Lung (tissue), 12 donors: ENCODE measurements around the gene CUL4A. TPM values are rescaled to one million over a fixed set of nuclear protein-coding genes. Genes with fewer than 3 reads are reported as not detected.
"Not testable (repeated sequence)": the region's sequence is repeated elsewhere in the genome, so short reads cannot be mapped to it uniquely, and the experiment has no call there.

Experiments
- ATAC-seq: fragments of 200-7000 bp; cut with Tn5 transposase; one replicate; pipeline ENCODE4 v1.9.1; 2020; ENCODE audit warnings: moderate number of reproducible peaks; ENCODE audit not compliant: insufficient read depth, low FRiP score
- DNase-seq, 3 donors: peaks; one replicate each; pipeline ENCODE4 v3.0.0-alpha.2; 2013 to 2017
- H3K27ac ChIP-seq, 2 donors: one replicate each; pipeline ENCODE4 v1.5.1; 2013; ENCODE audit warnings: mild to moderate bottlenecking in 2 of 2, moderate library complexity in 2 of 2, control low read depth in 1 of 2, inconsistent platforms in 1 of 2, low read depth in 1 of 2, low read length in 1 of 2
- H3K27me3 ChIP-seq, 3 donors: one replicate each; pipeline ENCODE4 v1.5.1; 2013; ENCODE audit warnings: low read length in 2 of 3; ENCODE audit not compliant: control insufficient read depth in 3 of 3, insufficient read depth in 3 of 3
- H3K36me3 ChIP-seq, 4 donors: one replicate each; pipeline ENCODE4 v1.5.1; 2013; ENCODE audit warnings: low read length in 4 of 4, mild to moderate bottlenecking in 1 of 4, moderate library complexity in 1 of 4; ENCODE audit not compliant: control insufficient read depth in 4 of 4, insufficient read depth in 4 of 4
- H3K4me1 ChIP-seq, 5 donors: one replicate each; pipeline ENCODE4 v1.5.1; 2013; ENCODE audit warnings: low read length in 5 of 5, mild to moderate bottlenecking in 2 of 5, moderate library complexity in 1 of 5; ENCODE audit not compliant: control insufficient read depth in 5 of 5, insufficient read depth in 5 of 5
- H3K4me3 ChIP-seq: one replicate; pipeline ENCODE4 v1.5.1; 2013; ENCODE audit warnings: mild to moderate bottlenecking, control low read depth, moderate library complexity
- H3K9ac ChIP-seq, 2 donors: one replicate each; pipeline ENCODE4 v1.5.1; 2013; ENCODE audit warnings: low read length in 2 of 2, control low read depth in 1 of 2; ENCODE audit not compliant: insufficient read depth in 1 of 2
- H3K9me3 ChIP-seq, 4 donors: one replicate each; pipeline ENCODE4 v1.5.1; 2013; ENCODE audit warnings: low read length in 3 of 4, mild to moderate bottlenecking in 1 of 4, moderate library complexity in 1 of 4; ENCODE audit not compliant: control insufficient read depth in 4 of 4, insufficient read depth in 3 of 4
- CTCF ChIP-seq: IDR thresholded peaks from 2 replicates; pipeline ENCODE4 v1.5.1; 2012; ENCODE audit warnings: mild to moderate bottlenecking; ENCODE audit errors: control extremely low read depth, extremely low read depth
- WGBS, 2 donors: extraction: QIAGEN DNeasy Blood & Tissue Kit; methylation state at CpG; one replicate each; pipeline ENCODE4 v1.1.7; 2013; 5-methylcytosine and 5-hydroxymethylcytosine counted together
- polyA plus RNA-seq, 2 donors: library from polyadenylated mRNA; stranded (reverse); fragments of 200-250 nt; gene quantifications; one replicate each; pipeline ENCODE4 v1.2.1, GENCODE V29; 2013
- total RNA-seq, 2 donors: library from RNA; depleted of rRNA in 1 of 2; stranded (reverse); fragments of >200 nt in 1 of 2; gene quantifications; one replicate each; pipeline ENCODE4 v1.2.1, GENCODE V29; 2014 to 2021
- donor health status: control.
- donor health status: control.
- donor health status: Bipolar disorder and iron deficiency.
- donor health status: healthy.
- donor health status: DM: yes; HTN: yes; CAD: no.

CUL4A gene
- total and polyA plus RNA-seq, 4 donors, result 29.2 to 88.1 (median 57.5) TPM

GRCh38 chr13:113258321-113259054, 49.1 kb downstream of the CUL4A start:
- WGBS, 2 donors, result 61 to 75% methylated on average over 5 of the region's 5 CpGs
- Histone ChIP-seq H3K9ac (no peak overlapping the region), H3K4me1 (no peaks in the 10 kb centered on the region), H3K27me3 (no peaks in the 10 kb centered on the region), H3K4me3 (no peak overlapping the region), H3K27ac (no peak overlapping the region), H3K9me3 (no peaks in the 10 kb centered on the region), H3K36me3 (peaks cover 33 to 44% (median 42%) of the 10 kb centered on the region in 4 donors)
- no peak for DNase-seq
- ATAC-seq, result no peak
- TF ChIP-seq CTCF, result no peak

GRCh38 chr13:113260996-113261395, 51.6 kb downstream of the CUL4A start:
- Histone ChIP-seq H3K4me1 (no peaks in the 10 kb centered on the region), H3K27me3 (no peaks in the 10 kb centered on the region), H3K27ac (no peak overlapping the region), H3K4me3 (no peak overlapping the region), H3K9ac (no peak overlapping the region), H3K9me3 (no peaks in the 10 kb centered on the region), H3K36me3 (peaks cover 29 to 39% (median 33%) of the 10 kb centered on the region in 4 donors)
- WGBS, 2 donors, result 82 to 83% methylated on average over 13 of the region's 13 CpGs
- no peak for DNase-seq
- ATAC-seq, result no peak
- TF ChIP-seq CTCF, result no peak

DNA sequence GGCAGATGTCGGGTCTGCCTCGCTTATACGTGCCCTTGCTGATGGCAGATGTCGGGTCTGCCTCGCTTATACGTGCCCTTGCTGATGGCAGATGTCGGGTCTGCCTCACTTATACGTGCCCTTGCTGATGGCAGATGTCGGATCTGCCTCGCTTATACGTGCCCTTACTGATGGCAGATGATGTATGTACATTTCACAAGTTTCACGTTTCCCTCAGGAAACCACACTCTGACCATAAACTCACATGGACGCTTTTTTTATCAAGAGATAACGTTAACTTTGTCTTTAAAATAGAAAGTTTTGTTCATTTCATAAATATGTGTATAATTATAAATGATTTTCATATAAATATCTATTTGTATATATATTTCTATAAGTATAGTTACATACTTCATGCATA, 53.6 kb downstream of the CUL4A start:
- not testable (repeated sequence) for ATAC-seq, DNase-seq
- peaks cover 25 to 35% (median 28%) of the 10 kb centered on the region in 4 donors for H3K36me3 ChIP-seq

GRCh38 chr13:113267642-113268405, 58.4 kb downstream of the CUL4A start:
- H3K9ac ChIP-seq, result no peak overlapping the region
- H3K4me3 ChIP-seq, result no peak overlapping the region
- no peak for DNase-seq
- 93 to 94% methylated on average over 20 of the region's 20 CpGs for WGBS, 2 donors
- ATAC-seq, result no peak
- H3K27me3 ChIP-seq, result no peaks in the 10 kb centered on the region
- TF ChIP-seq CTCF, result no peak
- no peaks in the 10 kb centered on the region for H3K9me3 ChIP-seq
- no peak overlapping the region for H3K27ac ChIP-seq
- H3K36me3 ChIP-seq, result peaks cover 0 to 14% (median 7%) of the 10 kb centered on the region in 4 donors
- no peaks in the 10 kb centered on the region for H3K4me1 ChIP-seq

More for the DNA sequence above, 53.6 kb downstream of the CUL4A start:
- not testable (repeated sequence) for H3K4me3 ChIP-seq, H3K27me3 ChIP-seq, H3K9me3 ChIP-seq, H3K4me1 ChIP-seq, H3K9ac ChIP-seq, H3K27ac ChIP-seq
- 34 to 82% methylated on average over 8 to 14 of the region's 14 CpGs for WGBS, 2 donors
